Endothelial cell of umbilical vein (primary cell): Measurements from ENCODE around the gene RAI1. TPM values are rescaled to one million over a fixed set of nuclear protein-coding genes. Genes with fewer than 3 reads are reported as not detected.

Source experiments
- BruUV-seq: library from RNA; stranded (reverse); fragments of 400-500 nt; replicated peaks from 2 replicates; lab custom pipeline; 2021; lab: Mats Ljungman, UMichigan
- CTCF ChIA-PET: fragments of 300-600, 350-600 bp; sonication (Branson Sonifier 250); formaldehyde crosslinking; loops from one replicate; lab custom pipeline; 2021; ENCODE audit warnings: antibody characterized with exemption, inconsistent platforms; lab: Charles Lee
- POLR2A ChIA-PET: fragments of 300-600, 350-600 bp; sonication (Branson Sonifier 250); formaldehyde crosslinking; loops from one replicate; lab custom pipeline; 2021; ENCODE audit warnings: antibody characterized with exemption, inconsistent platforms; lab: Charles Lee
- DNase-seq: peaks from one replicate; pipeline ENCODE4 v3.0.0-alpha.2; 2011; ENCODE audit warnings: low read depth, low spot score
- FAIRE-seq: peaks from 2 replicates; lab custom pipeline; 2011; peaks lifted over from hg19 to GRCh38; lab: Jason Lieb, UNC
- H2AFZ ChIP-seq: 2 replicates; pipeline ENCODE4 v1.6.0; 2012; ENCODE audit warnings: low read depth, low read length, control low read depth, inconsistent platforms
- H3K27ac ChIP-seq: 2 replicates; pipeline ENCODE4 v1.5.1; 2011; ENCODE audit warnings: low read depth, mild to moderate bottlenecking, control low read depth, low read length, moderate library complexity; ENCODE audit not compliant: insufficient read depth
- H3K27me3 ChIP-seq, 2 experiments: 2 replicates each; pipeline versions ENCODE4 v1.6.0 to v1.6.1; 2011; ENCODE audit warnings: low read length in 2 of 2, mixed read lengths in 1 of 2; ENCODE audit not compliant: control insufficient read depth in 2 of 2, insufficient read depth in 2 of 2
- H3K36me3 ChIP-seq, 2 experiments: 2 replicates in 1 of 2; 3 replicates in 1 of 2; pipeline ENCODE4 v1.5.1; 2011; ENCODE audit warnings: low read length in 2 of 2, mild to moderate bottlenecking in 1 of 2, moderate library complexity in 1 of 2; ENCODE audit not compliant: control insufficient read depth in 2 of 2, insufficient read depth in 2 of 2; ENCODE audit errors: extremely low read depth in 1 of 2
- H3K4me1 ChIP-seq: 3 replicates; pipeline ENCODE4 v1.5.1; 2011; ENCODE audit warnings: mild to moderate bottlenecking, low read length; ENCODE audit not compliant: control insufficient read depth, insufficient read depth; ENCODE audit errors: extremely low read depth
- H3K4me2 ChIP-seq: 2 replicates; pipeline ENCODE4 v1.6.1; 2011; ENCODE audit warnings: low read length, control low read depth, mixed read lengths; ENCODE audit not compliant: insufficient read depth
- H3K4me3 ChIP-seq, 3 experiments: fragments of 200-600 bp in 1 of 3; sonication (generic), shearing (Covaris generic) in 1 of 3; replicated peaks in 1 of 3; 2 replicates each; pipeline ENCODE4 v1.5.1; 2011 to 2016; ENCODE audit warnings: control low read depth in 3 of 3, low read length in 3 of 3, mild to moderate bottlenecking in 2 of 3, inconsistent platforms in 1 of 3, low read depth in 1 of 3, moderate library complexity in 1 of 3; ENCODE audit not compliant: insufficient read depth in 1 of 3
- H3K79me2 ChIP-seq: 2 replicates; pipeline ENCODE4 v1.6.0; 2012; ENCODE audit warnings: low read length, inconsistent platforms; ENCODE audit not compliant: control insufficient read depth, insufficient read depth
- H3K9ac ChIP-seq: replicated peaks from 2 replicates; pipeline ENCODE3; 2011; ENCODE audit warnings: low read length, control low read depth; ENCODE audit not compliant: insufficient read depth; ENCODE audit errors: extremely low read depth
- H3K9me1 ChIP-seq: replicated peaks from 3 replicates; pipeline ENCODE4 v1.6.0; 2011; ENCODE audit warnings: mild to moderate bottlenecking, low read length; ENCODE audit not compliant: control insufficient read depth, insufficient read depth; ENCODE audit errors: extremely low read depth
- H3K9me3 ChIP-seq: replicated peaks from 2 replicates; pipeline ENCODE4 v1.5.1; 2012; ENCODE audit warnings: low read length, inconsistent platforms; ENCODE audit not compliant: control insufficient read depth, insufficient read depth
- H4K20me1 ChIP-seq: replicated peaks from 2 replicates; pipeline ENCODE3; 2011; ENCODE audit warnings: mild to moderate bottlenecking, low read length; ENCODE audit not compliant: control insufficient read depth, insufficient read depth; ENCODE audit errors: extremely low read depth
- CTCF ChIP-seq, 2 donors: IDR thresholded peaks; 1 replicate in 1 of 2; 2 replicates in 1 of 2; pipeline ENCODE4 v1.5.1; 2011; ENCODE audit warnings: low read length in 2 of 2, mild to moderate bottlenecking in 2 of 2, moderate library complexity in 2 of 2, control low read depth in 1 of 2, inconsistent platforms in 1 of 2, low read depth in 1 of 2; ENCODE audit not compliant: insufficient read depth in 1 of 2; ENCODE audit errors: extremely low read depth in 1 of 2
- EZH2 ChIP-seq: IDR thresholded peaks from 2 replicates; pipeline ENCODE4 v1.6.1; 2012; ENCODE audit warnings: borderline replicate concordance, low read depth, mild to moderate bottlenecking, moderate library complexity, low read length, inconsistent platforms; ENCODE audit not compliant: severe bottlenecking
- FOS ChIP-seq: IDR thresholded peaks from 2 replicates; pipeline ENCODE4 v1.6.1; 2011; ENCODE audit warnings: mild to moderate bottlenecking, low read length, moderate library complexity, borderline replicate concordance; ENCODE audit not compliant: insufficient read depth
- GATA2 ChIP-seq: IDR thresholded peaks from 2 replicates; pipeline ENCODE4 v1.7.0; 2011; ENCODE audit warnings: low read depth, mild to moderate bottlenecking, moderate library complexity, mixed read lengths, low read length; ENCODE audit not compliant: insufficient read length, insufficient read depth
- JUN ChIP-seq: IDR thresholded peaks from 2 replicates; pipeline ENCODE4 v1.6.1; 2011; ENCODE audit warnings: borderline replicate concordance, low read depth; ENCODE audit not compliant: insufficient read length, insufficient read depth
- MAX ChIP-seq: IDR thresholded peaks from 2 replicates; pipeline ENCODE4 v1.6.1; 2011; ENCODE audit not compliant: insufficient read depth, insufficient read length
- MYC ChIP-seq: IDR thresholded peaks from one replicate; pipeline ENCODE4 v1.6.1; 2011; ENCODE audit warnings: mild to moderate bottlenecking, low read depth, low read length
- POLR2A ChIP-seq: IDR thresholded peaks from 2 replicates; pipeline ENCODE4 v1.6.1; 2012; ENCODE audit warnings: low read depth, mild to moderate bottlenecking, control low read depth, low read length
- POLR2AphosphoS5 ChIP-seq: IDR thresholded peaks from 2 replicates; pipeline ENCODE4 v1.6.1; 2012; ENCODE audit warnings: low read depth, mild to moderate bottlenecking, control low read depth, low read length, moderate library complexity; ENCODE audit not compliant: insufficient read depth
- dilution Hi-C: fragments of 300-500 bp; cut with MboI; formaldehyde crosslinking; loops from one replicate; pipeline ENCODE4 v1.15.0; 2019; ENCODE audit warnings: low sequenced_read_pairs; ENCODE audit not compliant: extremely low pct_ligation_motif_present
- intact Hi-C: fragments of 100-400 bp; cut with micrococcal nuclease; formaldehyde crosslinking; loops from one replicate; pipeline ENCODE4 v1.10.0; 2022
- polyA plus RNA-seq, 4 experiments: library from polyadenylated mRNA; depleted of rRNA in 3 of 4; stranded (reverse) in 3 of 4; unstranded in 1 of 4; fragments of >200 nt; gene quantifications; 2 replicates each; pipeline versions ENCODE4 v1.2.1 to v1.2.3, GENCODE V29; 2011 to 2012; ENCODE audit warnings: missing spikeins in 1 of 4
- total RNA-seq: library from RNA; stranded (reverse); gene quantifications from 2 replicates; pipeline ENCODE4 v1.2.3, GENCODE V29; 2021

RAI1 gene
- total and polyA plus RNA-seq, 2 donors (not counting 3 experiments of a cell fraction or from before 2014, with no cell fraction given), result 7.8 to 43.3 TPM

GRCh38 chr17:17742688-17743390, 61.6 kb downstream of the RAI1 start:
- DNase-seq (no peak), FAIRE-seq (peak; percentile 56)
- POLR2A ChIA-PET, result no interaction called here
- Histone ChIP-seq H3K4me2 (no peak overlapping the region), H3K27me3 (no peaks in the 10 kb centered on the region), H3K9me3 (no peaks in the 10 kb centered on the region), H3K9ac (no peak overlapping the region), H4K20me1 (no peaks in the 10 kb centered on the region), H3K4me3 (no peak overlapping the region), H3K79me2 (peaks cover 30% of the 10 kb centered on the region), H3K27ac (no peak overlapping the region), H2AFZ (no peak overlapping the region), H3K9me1 (no peaks in the 10 kb centered on the region), H3K36me3 (no peaks in the 10 kb centered on the region), H3K4me1 (peaks cover 32% of the 10 kb centered on the region)
- intact Hi-C loops, result no loop called here
- TF ChIP-seq MYC (no peak), EZH2 (no peak), POLR2AphosphoS5 (no peak), MAX (no peak), GATA2 (no peak), POLR2A (no peak), FOS (no peak), CTCF (IDR thresholded peaks at IDR 0.05; ENCODE audit: extremely low read depth in 1 of 2, insufficient read depth in 1 of 2, low read depth in 1 of 2, low read length in 2 of 2) (no peak), JUN (no peak)
- dilution Hi-C loops, result no loop called here
- TSS peak; percentile 9 for BruUV-seq
- CTCF ChIA-PET, result interaction anchor here (1.2 to 1.5 kb wide), 2 partner anchors 11 to 32 kb away, joined by 3 to 4 read pairs; no protein-coding TSS in a partner anchor
